Ectodermal cell (in vitro differentiated cells): ENCODE data around the gene PPFIA2.

ENCODE experiments used
- H3K27ac ChIP-seq: 2 replicates; pipeline ENCODE4 v1.7.0; 2013; ENCODE audit warnings: mild to moderate bottlenecking, low read depth, low read length; ENCODE audit not compliant: insufficient read depth, poor library complexity, severe bottlenecking
- H3K27me3 ChIP-seq: 2 replicates; pipeline ENCODE4 v1.7.0; 2013; ENCODE audit warnings: mild to moderate bottlenecking, low read length; ENCODE audit not compliant: insufficient read depth, control insufficient read depth, poor library complexity, severe bottlenecking
- H3K36me3 ChIP-seq: one replicate; pipeline ENCODE4 v1.7.0; 2013; ENCODE audit warnings: low read length; ENCODE audit not compliant: control insufficient read depth, insufficient read depth
- H3K4me1 ChIP-seq: one replicate; pipeline ENCODE4 v1.7.0; 2013; ENCODE audit warnings: low read length; ENCODE audit not compliant: control insufficient read depth, insufficient read depth
- H3K4me3 ChIP-seq: 2 replicates; pipeline ENCODE4 v1.7.0; 2013; ENCODE audit warnings: low read depth, low read length, control low read depth; ENCODE audit not compliant: insufficient read depth
- H3K9me3 ChIP-seq: 2 replicates; pipeline ENCODE4 v1.7.0; 2013; ENCODE audit warnings: mild to moderate bottlenecking, low read length, moderate library complexity; ENCODE audit not compliant: control insufficient read depth
- WGBS, 2 experiments: methylation state at CpG; one replicate each; pipeline ENCODE4 v1.1.7; 2013; ENCODE audit warnings: missing lambda C conversion rate in 2 of 2; 5-methylcytosine and 5-hydroxymethylcytosine counted together

The PPFIA2 gene

GRCh38 chr12:81337886-81338285 is 421.3 kb downstream of the PPFIA2 start:
- H3K27me3 ChIP-seq = no peaks in the 10 kb centered on the region
- no peak overlapping the region for H3K4me3 ChIP-seq
- 80 to 92% methylated on average over 1 to 2 of the region's 2 CpGs for WGBS, 2 experiments
- no peaks in the 10 kb centered on the region for H3K36me3 ChIP-seq
- H3K4me1 ChIP-seq = no peaks in the 10 kb centered on the region
- no peaks in the 10 kb centered on the region for H3K9me3 ChIP-seq
- H3K27ac ChIP-seq = no peak overlapping the region

- Histone ChIP-seq H3K4me1 (no peaks in the 10 kb centered on the region), H3K27ac (no peak overlapping the region), H3K27me3 (no peaks in the 10 kb centered on the region), H3K36me3 (no peaks in the 10 kb centered on the region), H3K4me3 (no peak overlapping the region), H3K9me3 (no peaks in the 10 kb centered on the region)
- 84 to 88% methylated on average over 2 of the region's 2 CpGs for WGBS, 2 experiments
These were observed 425.3 kb downstream of the PPFIA2 start for GRCh38 chr12:81333812-81334211.

GRCh38 chr12:81332054-81332453 is 427.1 kb downstream of the PPFIA2 start:
- Histone ChIP-seq H3K9me3 (no peaks in the 10 kb centered on the region), H3K36me3 (no peaks in the 10 kb centered on the region), H3K27ac (no peak overlapping the region), H3K4me1 (no peaks in the 10 kb centered on the region), H3K27me3 (no peaks in the 10 kb centered on the region), H3K4me3 (no peak overlapping the region)
- 68 to 71% methylated on average over 3 to 4 of the region's 4 CpGs for WGBS, 2 experiments

DNA sequence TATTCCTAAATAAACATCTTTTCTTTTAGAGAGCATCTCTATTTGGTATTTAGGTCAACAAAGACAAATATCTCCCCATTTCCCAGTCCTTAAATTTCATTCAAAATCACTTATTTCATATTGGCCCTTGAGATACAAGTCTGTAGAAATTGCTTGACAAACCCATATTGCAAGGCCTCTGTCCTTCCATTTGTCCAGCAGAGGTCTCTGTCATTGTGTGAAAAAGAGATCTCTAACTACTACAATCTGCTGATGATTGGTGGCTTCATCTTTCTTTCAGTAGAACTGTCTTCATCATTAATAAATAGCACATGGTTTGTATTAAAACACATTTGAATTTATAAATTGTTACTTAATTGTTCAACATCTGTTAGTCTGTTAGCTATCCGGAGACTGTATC is 428.7 kb downstream of the PPFIA2 start:
- WGBS, 2 experiments = 100% methylated on average over 1 of the region's 1 CpG; no CpG with 5 or more reads in 1 of the 2 experiments
- H3K9me3 ChIP-seq = no peaks in the 10 kb centered on the region

GRCh38 chr12:81329085-81329484 is 430.1 kb downstream of the PPFIA2 start:
- WGBS, 2 experiments = 88 to 92% methylated on average over 2 of the region's 2 CpGs
- H3K9me3 ChIP-seq = no peaks in the 10 kb centered on the region
- no peak overlapping the region for H3K27ac ChIP-seq
- no peaks in the 10 kb centered on the region for H3K27me3 ChIP-seq
- no peak overlapping the region for H3K4me3 ChIP-seq
- no peaks in the 10 kb centered on the region for H3K36me3 ChIP-seq
- no peaks in the 10 kb centered on the region for H3K4me1 ChIP-seq

More for the DNA sequence above, 428.7 kb downstream of the PPFIA2 start:
- H3K27me3 ChIP-seq = no peaks in the 10 kb centered on the region
- no peak overlapping the region for H3K4me3 ChIP-seq
- no peak overlapping the region for H3K27ac ChIP-seq
- H3K4me1 ChIP-seq = no peaks in the 10 kb centered on the region
- no peaks in the 10 kb centered on the region for H3K36me3 ChIP-seq

DNA sequence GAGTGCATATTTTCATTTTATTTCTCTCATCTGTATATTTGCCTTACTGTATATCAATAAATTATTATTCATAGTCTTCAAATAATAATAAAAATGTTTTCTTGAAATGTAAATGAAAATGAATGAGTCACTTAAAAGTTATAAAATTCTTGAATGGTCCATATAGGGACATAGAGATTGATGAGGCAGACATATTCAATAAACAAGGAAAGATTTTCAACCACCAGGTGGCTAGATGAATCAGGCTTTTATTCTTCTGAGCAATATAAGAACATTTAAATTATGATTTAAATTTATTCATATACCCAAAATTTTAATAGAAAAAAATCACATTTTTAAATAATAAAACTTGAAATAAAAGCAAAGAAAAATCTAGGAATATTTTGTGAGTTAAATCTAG is 431.7 kb downstream of the PPFIA2 start:
- Histone ChIP-seq H3K36me3 (no peaks in the 10 kb centered on the region), H3K27me3 (no peaks in the 10 kb centered on the region), H3K4me1 (no peaks in the 10 kb centered on the region), H3K9me3 (no peaks in the 10 kb centered on the region), H3K4me3 (no peak overlapping the region), H3K27ac (no peak overlapping the region)

DNA sequence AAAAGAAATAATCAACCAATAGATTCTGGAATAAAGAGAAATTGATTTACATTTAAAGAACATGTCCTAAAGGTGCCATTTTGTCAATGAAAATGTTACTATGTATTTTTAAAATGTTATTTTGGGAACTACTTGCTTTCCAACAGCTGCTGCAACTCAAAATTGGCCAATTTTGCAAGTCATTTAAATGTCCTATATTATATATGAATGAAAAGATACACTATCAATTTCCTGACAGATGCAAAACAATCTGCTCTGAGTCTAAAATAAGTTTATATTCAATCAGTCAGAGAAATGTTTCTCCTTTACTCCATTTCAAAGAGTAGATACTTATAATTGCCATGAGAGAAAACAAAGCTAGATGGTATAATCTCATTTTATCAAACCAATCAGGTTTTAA is 434.1 kb downstream of the PPFIA2 start:
- Histone ChIP-seq H3K4me1 (no peaks in the 10 kb centered on the region), H3K9me3 (no peaks in the 10 kb centered on the region), H3K27ac (no peak overlapping the region), H3K4me3 (no peak overlapping the region), H3K27me3 (no peaks in the 10 kb centered on the region), H3K36me3 (no peaks in the 10 kb centered on the region)

- Histone ChIP-seq H3K27ac (no peak overlapping the region), H3K4me3 (no peak overlapping the region), H3K4me1 (no peaks in the 10 kb centered on the region), H3K27me3 (no peaks in the 10 kb centered on the region), H3K9me3 (no peaks in the 10 kb centered on the region), H3K36me3 (no peaks in the 10 kb centered on the region)
- 90 to 91% methylated on average over 2 of the region's 2 CpGs for WGBS, 2 experiments
These were observed 444.1 kb downstream of the PPFIA2 start for GRCh38 chr12:81314903-81315531.

DNA sequence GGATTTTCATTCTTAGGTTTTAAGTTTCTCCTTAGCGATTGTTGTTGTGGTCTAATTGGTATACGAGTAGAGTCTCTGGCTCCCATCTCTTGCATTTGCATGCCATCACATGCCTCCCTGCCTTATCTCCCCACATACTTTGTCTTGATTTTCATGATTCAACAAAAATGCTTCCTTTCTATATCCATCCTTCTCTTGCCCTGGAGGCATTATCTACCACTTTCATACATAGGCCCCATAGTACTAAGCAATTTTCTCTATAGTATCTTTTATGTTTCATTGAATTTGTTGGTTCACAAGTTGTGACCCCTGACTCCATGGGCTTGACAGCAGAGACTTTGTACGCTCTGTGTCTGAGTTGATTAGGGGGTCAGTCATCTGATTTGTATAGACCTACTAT is 455.2 kb downstream of the PPFIA2 start:
- 94 to 95% methylated on average over 2 to 3 of the region's 3 CpGs for WGBS, 2 experiments
- H3K36me3 ChIP-seq = no peaks in the 10 kb centered on the region

DNA sequence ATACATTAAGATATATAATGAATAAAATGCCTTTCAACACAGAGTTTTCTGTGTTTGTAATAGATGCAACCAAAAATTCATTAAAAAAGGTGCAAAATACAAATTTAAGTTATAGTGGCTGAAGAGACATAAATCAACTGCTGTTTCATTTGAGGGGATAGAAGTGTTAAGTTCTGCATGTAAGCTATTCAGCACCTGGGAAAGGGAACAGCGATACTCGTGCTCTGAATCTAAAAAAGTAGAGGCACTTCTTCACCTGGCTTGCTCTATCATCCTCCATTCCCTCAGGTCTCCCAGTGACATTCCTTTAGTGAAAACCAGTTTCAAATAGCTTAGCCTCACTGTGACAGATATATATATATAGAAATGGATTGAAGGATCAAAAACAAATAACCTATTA is 458.7 kb downstream of the PPFIA2 start:
- Histone ChIP-seq H3K27ac (no peak overlapping the region), H3K4me1 (no peaks in the 10 kb centered on the region), H3K36me3 (no peaks in the 10 kb centered on the region), H3K9me3 (no peaks in the 10 kb centered on the region), H3K27me3 (no peaks in the 10 kb centered on the region), H3K4me3 (no peak overlapping the region)
- WGBS, 2 experiments = 65 to 84% methylated on average over 2 of the region's 2 CpGs

More for the DNA sequence above, 455.2 kb downstream of the PPFIA2 start:
- Histone ChIP-seq H3K4me3 (no peak overlapping the region), H3K9me3 (no peaks in the 10 kb centered on the region), H3K27me3 (no peaks in the 10 kb centered on the region), H3K4me1 (no peaks in the 10 kb centered on the region), H3K27ac (no peak overlapping the region)

DNA sequence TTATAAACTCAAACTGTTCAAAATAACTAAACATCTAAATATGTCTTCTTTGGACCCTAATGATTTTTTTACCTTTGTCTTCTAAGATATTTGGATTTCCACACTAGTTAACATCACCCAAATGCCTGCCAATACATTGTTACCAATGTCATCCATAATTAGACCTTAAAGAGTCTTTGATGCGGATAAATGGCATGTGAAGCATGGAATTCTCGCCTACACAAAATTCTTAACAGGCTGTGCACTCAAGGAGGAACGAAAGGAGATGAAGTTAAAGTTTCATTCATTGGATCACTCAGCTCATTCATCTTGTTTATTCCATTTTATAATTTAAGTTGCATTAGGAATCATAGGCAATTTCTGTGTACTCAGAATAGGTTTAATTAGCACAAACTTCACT is 461.5 kb downstream of the PPFIA2 start:
- no peaks in the 10 kb centered on the region for H3K36me3 ChIP-seq
- no peaks in the 10 kb centered on the region for H3K4me1 ChIP-seq
- no peak overlapping the region for H3K27ac ChIP-seq
- WGBS, 2 experiments = 79 to 96% methylated on average over 3 of the region's 3 CpGs
- no peak overlapping the region for H3K4me3 ChIP-seq
- no peaks in the 10 kb centered on the region for H3K9me3 ChIP-seq
- H3K27me3 ChIP-seq = no peaks in the 10 kb centered on the region
